ENCODE measurements around the gene FHIP1A. TPM values are rescaled to one million over a fixed set of nuclear protein-coding genes. Genes with fewer than 3 reads are reported as not detected.

The FHIP1A gene
- total RNA-seq, 2 experiments from 2014 or later, result 2.4 to 3.2 TPM

DNA sequence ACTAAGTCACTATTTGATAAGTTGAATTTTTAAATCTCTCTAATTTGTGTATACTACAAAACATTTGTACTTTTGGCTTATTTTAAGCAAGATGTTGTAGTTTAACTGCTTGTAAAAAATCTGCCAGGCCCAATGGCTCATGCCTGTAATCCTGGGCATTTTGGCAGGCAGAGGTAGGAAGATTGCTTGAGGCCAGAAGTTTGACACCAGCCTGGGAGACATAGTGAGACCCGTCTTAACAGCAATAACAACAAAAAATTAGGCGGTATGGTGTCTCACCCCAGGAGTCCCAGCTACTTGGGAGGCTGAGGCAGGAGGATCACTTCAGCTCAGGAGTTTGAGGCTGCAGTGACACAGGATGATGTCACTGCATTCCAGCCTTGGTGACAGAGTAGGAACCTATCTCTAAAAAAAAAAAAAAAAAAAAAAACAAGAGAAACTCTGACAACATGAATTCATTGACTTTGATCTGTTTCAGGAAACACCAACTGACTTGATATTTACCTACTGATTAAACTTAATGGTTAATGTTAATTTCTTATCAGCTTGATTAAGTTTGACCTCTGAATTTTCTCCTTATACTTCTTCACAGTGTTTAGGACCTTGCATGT is 8.9 kb downstream of the FHIP1A start:
- H3K36me3 Mint-ChIP-seq (ENCODE audit: low read depth), result no peaks in the 10 kb centered on the region
- H3K4me3 Mint-ChIP-seq, result no peak overlapping the region
- H3K27ac ChIP-seq (ENCODE audit: low read depth in 1 of 2, low read length in 2 of 2), result no peak overlapping the region
- no peaks in the 10 kb centered on the region for H3K9me3 Mint-ChIP-seq
- H3K4me3 ChIP-seq (ENCODE audit: low read length), result no peak overlapping the region
- no peaks in the 10 kb centered on the region for H3K27me3 ChIP-seq (ENCODE audit: control insufficient read depth in 1 of 2, insufficient read depth in 2 of 2, low read length in 2 of 2)
- H3K4me1 ChIP-seq (ENCODE audit: insufficient read depth, low read length), result no peaks in the 10 kb centered on the region
- no peaks in the 10 kb centered on the region for H3K9me3 ChIP-seq (ENCODE audit: control insufficient read depth in 1 of 2, insufficient read depth in 1 of 2, low read length in 2 of 2)
- ATAC-seq (ENCODE audit: poor library complexity), result no peak
- ChIA-PET POLR2A (interaction anchor here (0.8 kb wide), 1 partner anchor 50 kb away, joined by 3 read pairs; no protein-coding TSS in a partner anchor), CTCF (interaction anchor here (0.7 kb wide), 1 partner anchor 239 kb away, joined by 6 read pairs; no protein-coding TSS in a partner anchor)
- intact Hi-C loops (cut with DNase I, micrococcal nuclease), result no loop called here
- H3K27me3 Mint-ChIP-seq, result peaks cover 19% of the 10 kb centered on the region
- H3K36me3 ChIP-seq (ENCODE audit: insufficient read depth, low read length), result no peaks in the 10 kb centered on the region
- no peak overlapping the region for H3K27ac Mint-ChIP-seq
- TF ChIP-seq, protein P1, sequence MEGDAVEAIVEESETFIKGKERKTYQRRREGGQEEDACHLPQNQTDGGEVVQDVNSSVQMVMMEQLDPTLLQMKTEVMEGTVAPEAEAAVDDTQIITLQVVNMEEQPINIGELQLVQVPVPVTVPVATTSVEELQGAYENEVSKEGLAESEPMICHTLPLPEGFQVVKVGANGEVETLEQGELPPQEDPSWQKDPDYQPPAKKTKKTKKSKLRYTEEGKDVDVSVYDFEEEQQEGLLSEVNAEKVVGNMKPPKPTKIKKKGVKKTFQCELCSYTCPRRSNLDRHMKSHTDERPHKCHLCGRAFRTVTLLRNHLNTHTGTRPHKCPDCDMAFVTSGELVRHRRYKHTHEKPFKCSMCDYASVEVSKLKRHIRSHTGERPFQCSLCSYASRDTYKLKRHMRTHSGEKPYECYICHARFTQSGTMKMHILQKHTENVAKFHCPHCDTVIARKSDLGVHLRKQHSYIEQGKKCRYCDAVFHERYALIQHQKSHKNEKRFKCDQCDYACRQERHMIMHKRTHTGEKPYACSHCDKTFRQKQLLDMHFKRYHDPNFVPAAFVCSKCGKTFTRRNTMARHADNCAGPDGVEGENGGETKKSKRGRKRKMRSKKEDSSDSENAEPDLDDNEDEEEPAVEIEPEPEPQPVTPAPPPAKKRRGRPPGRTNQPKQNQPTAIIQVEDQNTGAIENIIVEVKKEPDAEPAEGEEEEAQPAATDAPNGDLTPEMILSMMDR (IDR thresholded peaks at IDR 0.05), result no peak
- DNase-seq, result no peak
- no peaks in the 10 kb centered on the region for H3K4me1 Mint-ChIP-seq (ENCODE audit: low read depth)

DNA sequence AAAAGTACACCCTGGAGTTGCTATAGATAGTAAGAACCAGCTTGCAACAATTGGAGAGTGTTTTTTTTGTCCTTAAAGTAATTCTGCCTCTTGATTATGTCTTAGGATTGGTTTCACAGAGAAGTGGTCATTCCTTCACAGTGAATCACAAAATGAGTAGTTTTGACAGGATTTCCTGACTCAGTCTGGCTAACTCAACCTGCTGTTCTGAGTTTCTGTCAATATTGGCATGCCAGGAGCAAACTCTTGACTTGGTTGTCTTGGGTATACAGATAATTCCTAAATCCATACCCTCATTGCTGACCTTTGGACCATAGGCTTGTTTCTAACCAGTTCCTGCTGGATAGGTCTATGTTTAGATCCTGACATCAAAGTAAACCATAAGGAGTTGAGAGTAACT is 9.4 kb downstream of the FHIP1A start:
- H3K36me3 ChIP-seq (ENCODE audit: insufficient read depth, low read length), result no peaks in the 10 kb centered on the region
- intact Hi-C loops (cut with DNase I, micrococcal nuclease), result no loop called here
- ATAC-seq (ENCODE audit: poor library complexity), result no peak
- H3K4me3 ChIP-seq (ENCODE audit: low read length), result no peak overlapping the region
- no peaks in the 10 kb centered on the region for H3K4me1 ChIP-seq (ENCODE audit: insufficient read depth, low read length)
- H3K4me3 Mint-ChIP-seq, result no peak overlapping the region
- H3K36me3 Mint-ChIP-seq (ENCODE audit: low read depth), result no peaks in the 10 kb centered on the region
- H3K9me3 Mint-ChIP-seq, result no peaks in the 10 kb centered on the region
- DNase-seq, result no peak
- TF ChIP-seq, protein P1 (IDR thresholded peaks at IDR 0.05), result no peak
- H3K4me1 Mint-ChIP-seq (ENCODE audit: low read depth), result no peaks in the 10 kb centered on the region
- H3K27ac Mint-ChIP-seq, result no peak overlapping the region
- H3K27me3 Mint-ChIP-seq, result peaks cover 21% of the 10 kb centered on the region
- no peaks in the 10 kb centered on the region for H3K27me3 ChIP-seq (ENCODE audit: control insufficient read depth in 1 of 2, insufficient read depth in 2 of 2, low read length in 2 of 2)
- POLR2A ChIA-PET, result interaction anchor here (0.8 kb wide), 1 partner anchor 50 kb away, joined by 3 read pairs; no protein-coding TSS in a partner anchor
- H3K9me3 ChIP-seq (ENCODE audit: control insufficient read depth in 1 of 2, insufficient read depth in 1 of 2, low read length in 2 of 2), result no peaks in the 10 kb centered on the region
- H3K27ac ChIP-seq (ENCODE audit: low read depth in 1 of 2, low read length in 2 of 2), result no peak overlapping the region
- CTCF ChIA-PET, result interaction anchor here (0.7 kb wide), 1 partner anchor 239 kb away, joined by 6 read pairs; no protein-coding TSS in a partner anchor

DNA sequence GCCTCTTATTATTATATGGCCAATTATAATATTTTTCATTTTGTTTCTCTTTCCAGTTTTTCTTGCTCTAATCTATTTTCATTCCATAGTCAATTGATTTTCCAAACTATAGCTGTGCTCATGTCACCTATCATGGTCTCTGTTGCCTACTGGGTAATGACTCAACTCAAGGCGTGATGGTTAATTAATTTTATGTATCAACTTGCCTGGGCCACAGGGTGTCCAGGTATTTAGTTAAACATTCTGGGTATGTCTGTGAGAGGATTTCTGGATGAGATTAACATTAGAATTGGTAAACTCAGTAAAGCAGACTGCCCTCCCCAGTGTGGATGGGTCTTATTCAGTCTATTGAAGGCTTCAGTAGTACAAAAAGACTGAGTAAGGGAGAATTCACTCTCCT is 9.9 kb downstream of the FHIP1A start:
- ChIA-PET POLR2A (no interaction called here), CTCF (no interaction called here)
- Histone ChIP-seq H3K4me3 (ENCODE audit: low read length) (no peak overlapping the region), H3K4me1 (ENCODE audit: insufficient read depth, low read length) (no peaks in the 10 kb centered on the region), H3K9me3 (ENCODE audit: control insufficient read depth in 1 of 2, insufficient read depth in 1 of 2, low read length in 2 of 2) (no peaks in the 10 kb centered on the region), H3K27me3 (ENCODE audit: control insufficient read depth in 1 of 2, insufficient read depth in 2 of 2, low read length in 2 of 2) (no peaks in the 10 kb centered on the region), H3K27ac (ENCODE audit: low read depth in 1 of 2, low read length in 2 of 2) (no peak overlapping the region), H3K36me3 (ENCODE audit: insufficient read depth, low read length) (no peaks in the 10 kb centered on the region)
- intact Hi-C loops (cut with DNase I, micrococcal nuclease), result no loop called here
- Mint-ChIP-seq H3K4me3 (no peak overlapping the region), H3K27me3 (peaks cover 21% of the 10 kb centered on the region), H3K36me3 (ENCODE audit: low read depth) (no peaks in the 10 kb centered on the region), H3K4me1 (ENCODE audit: low read depth) (no peaks in the 10 kb centered on the region), H3K27ac (no peak overlapping the region), H3K9me3 (no peaks in the 10 kb centered on the region)
- ATAC-seq (ENCODE audit: poor library complexity) (no peak), DNase-seq (no peak)
- TF ChIP-seq, protein P1 (IDR thresholded peaks at IDR 0.05), result no peak
